22Rv1 (cell line): ENCODE measurements around the gene ISG20L2.

Source experiments
- ZFX ChIP-seq: fragments of 450-650 bp; IDR thresholded peaks from 2 replicates; pipeline ENCODE4 v1.6.1; 2017; ENCODE audit warnings: antibody characterized with exemption, borderline replicate concordance
- TF ChIP-seq, protein P1 (sequence below): fragments of 450-650 bp; IDR thresholded peaks from 2 replicates; pipeline ENCODE4 v1.5.1; 2017; ENCODE audit warnings: mild to moderate bottlenecking

- TF ChIP-seq, protein P1, sequence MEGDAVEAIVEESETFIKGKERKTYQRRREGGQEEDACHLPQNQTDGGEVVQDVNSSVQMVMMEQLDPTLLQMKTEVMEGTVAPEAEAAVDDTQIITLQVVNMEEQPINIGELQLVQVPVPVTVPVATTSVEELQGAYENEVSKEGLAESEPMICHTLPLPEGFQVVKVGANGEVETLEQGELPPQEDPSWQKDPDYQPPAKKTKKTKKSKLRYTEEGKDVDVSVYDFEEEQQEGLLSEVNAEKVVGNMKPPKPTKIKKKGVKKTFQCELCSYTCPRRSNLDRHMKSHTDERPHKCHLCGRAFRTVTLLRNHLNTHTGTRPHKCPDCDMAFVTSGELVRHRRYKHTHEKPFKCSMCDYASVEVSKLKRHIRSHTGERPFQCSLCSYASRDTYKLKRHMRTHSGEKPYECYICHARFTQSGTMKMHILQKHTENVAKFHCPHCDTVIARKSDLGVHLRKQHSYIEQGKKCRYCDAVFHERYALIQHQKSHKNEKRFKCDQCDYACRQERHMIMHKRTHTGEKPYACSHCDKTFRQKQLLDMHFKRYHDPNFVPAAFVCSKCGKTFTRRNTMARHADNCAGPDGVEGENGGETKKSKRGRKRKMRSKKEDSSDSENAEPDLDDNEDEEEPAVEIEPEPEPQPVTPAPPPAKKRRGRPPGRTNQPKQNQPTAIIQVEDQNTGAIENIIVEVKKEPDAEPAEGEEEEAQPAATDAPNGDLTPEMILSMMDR, result no peak
- TF ChIP-seq ZFX, result no peak
Measured at GRCh38 chr1:156746406-156746727, 17.8 kb upstream of the ISG20L2 start.
